Liver (tissue), 9 donors: Measurements from ENCODE around the gene EIF2AK3. TPM values are rescaled to one million over a fixed set of nuclear protein-coding genes. Genes with fewer than 3 reads are reported as not detected.

Experiments used
- DNase-seq: peaks from one replicate; pipeline ENCODE4 v3.0.0-alpha.2; 2017; ENCODE audit warnings: low spot score
- H3K27ac ChIP-seq, 2 donors: one replicate each; pipeline ENCODE4 v1.7.0; 2013; ENCODE audit warnings: inconsistent platforms in 2 of 2, low read length in 2 of 2, control low read depth in 1 of 2, low read depth in 1 of 2, mild to moderate bottlenecking in 1 of 2
- H3K27me3 ChIP-seq, 4 donors: one replicate each; pipeline versions ENCODE4 v1.6.1 to v1.7.0; 2013; ENCODE audit warnings: low read length in 3 of 4, inconsistent platforms in 1 of 4, mild to moderate bottlenecking in 1 of 4, moderate library complexity in 1 of 4; ENCODE audit not compliant: control insufficient read depth in 4 of 4, insufficient read depth in 4 of 4
- H3K36me3 ChIP-seq, 4 donors: one replicate each; pipeline versions ENCODE4 v1.6.1 to v1.7.0; 2013; ENCODE audit warnings: low read length in 3 of 4, mild to moderate bottlenecking in 3 of 4, low read depth in 1 of 4, moderate library complexity in 1 of 4; ENCODE audit not compliant: control insufficient read depth in 4 of 4, insufficient read depth in 3 of 4
- H3K4me1 ChIP-seq, 4 donors: one replicate each; pipeline versions ENCODE4 v1.6.1 to v1.7.0; 2013; ENCODE audit warnings: low read length in 3 of 4, mild to moderate bottlenecking in 3 of 4, moderate library complexity in 1 of 4; ENCODE audit not compliant: control insufficient read depth in 4 of 4, insufficient read depth in 4 of 4
- H3K4me3 ChIP-seq, 3 donors: one replicate each; pipeline versions ENCODE4 v1.6.1 to v1.7.0; 2013; ENCODE audit warnings: low read length in 3 of 3, control low read depth in 1 of 3, low read depth in 1 of 3, mild to moderate bottlenecking in 1 of 3
- H3K9ac ChIP-seq, 2 donors: one replicate each; pipeline ENCODE4 v1.7.0; 2013; ENCODE audit warnings: low read length in 2 of 2, mild to moderate bottlenecking in 2 of 2, moderate library complexity in 2 of 2, control low read depth in 1 of 2, low read depth in 1 of 2
- H3K9me3 ChIP-seq, 4 donors: one replicate each; pipeline versions ENCODE4 v1.6.1 to v1.7.0; 2013; ENCODE audit warnings: low read length in 3 of 4; ENCODE audit not compliant: control insufficient read depth in 4 of 4
- EGR1 ChIP-seq, 2 donors: IDR thresholded peaks; 2 replicates each; pipeline ENCODE4 v1.6.1; 2016 to 2018; ENCODE audit warnings: antibody characterized with exemption in 2 of 2, low read depth in 2 of 2
- FOXA1 ChIP-seq: IDR thresholded peaks from 2 replicates; pipeline ENCODE4 v1.6.1; 2016; ENCODE audit warnings: antibody characterized with exemption
- FOXA2 ChIP-seq: IDR thresholded peaks from 2 replicates; pipeline ENCODE4 v1.6.1; 2016; ENCODE audit warnings: antibody characterized with exemption
- GABPA ChIP-seq, 2 donors: IDR thresholded peaks in 1 of 2; conservative IDR thresholded peaks in 1 of 2; 2 replicates each; pipeline ENCODE4 v1.6.1; 2016; ENCODE audit warnings: antibody characterized with exemption in 2 of 2, mild to moderate bottlenecking in 1 of 2, moderate library complexity in 1 of 2
- HNF4A ChIP-seq, 2 donors: conservative IDR thresholded peaks; 2 replicates each; pipeline ENCODE4 v1.6.1; 2016; ENCODE audit warnings: antibody characterized with exemption in 2 of 2, mild to moderate bottlenecking in 2 of 2
- HNF4G ChIP-seq: IDR thresholded peaks from 2 replicates; pipeline ENCODE4 v1.6.1; 2016; ENCODE audit warnings: antibody characterized with exemption
- JUND ChIP-seq, 2 donors: IDR thresholded peaks; 2 replicates each; pipeline ENCODE4 v1.6.1; 2016; ENCODE audit warnings: antibody characterized with exemption in 2 of 2
- MAX ChIP-seq: IDR thresholded peaks from 2 replicates; pipeline ENCODE4 v1.6.1; 2016; ENCODE audit warnings: antibody characterized with exemption
- RAD21 ChIP-seq, 2 donors: IDR thresholded peaks; 2 replicates each; pipeline ENCODE4 v1.6.1; 2016; ENCODE audit warnings: antibody characterized with exemption in 2 of 2, mild to moderate bottlenecking in 2 of 2
- RXRA ChIP-seq, 2 donors: IDR thresholded peaks; 2 replicates each; pipeline ENCODE4 v1.6.1; 2017 to 2018; ENCODE audit warnings: antibody characterized with exemption in 2 of 2, mild to moderate bottlenecking in 1 of 2
- SP1 ChIP-seq: IDR thresholded peaks from 2 replicates; pipeline ENCODE4 v1.6.1; 2018; ENCODE audit warnings: antibody characterized with exemption, mild to moderate bottlenecking
- TAF1 ChIP-seq: conservative IDR thresholded peaks from 2 replicates; pipeline ENCODE4 v1.6.1; 2016; ENCODE audit warnings: antibody characterized with exemption, mild to moderate bottlenecking
- YY1 ChIP-seq: IDR thresholded peaks from 2 replicates; pipeline ENCODE4 v1.6.1; 2016; ENCODE audit warnings: antibody characterized with exemption, mild to moderate bottlenecking
- WGBS: extraction: QIAGEN DNeasy Blood & Tissue Kit; methylation state at CpG from one replicate; pipeline ENCODE4 v1.1.7; 2013; 5-methylcytosine and 5-hydroxymethylcytosine counted together
- polyA plus RNA-seq, 2 donors: library from polyadenylated mRNA; stranded (reverse) in 1 of 2; unstranded in 1 of 2; fragments of 200-250 nt in 1 of 2; fragments of >200 nt in 1 of 2; fragmentation: Nextera tagmentation in 1 of 2; extraction: Ambion mirVana in 1 of 2; gene quantifications; one replicate each; pipeline versions ENCODE4 v1.2.1 to v1.2.3, GENCODE V29; 2013 to 2015
- total RNA-seq, 2 donors: library from RNA; depleted of rRNA; stranded (reverse); fragments of >200 nt; gene quantifications; one replicate each; pipeline ENCODE4 v1.2.3, GENCODE V29; 2014
- TF ChIP-seq, protein P1 (sequence below): IDR thresholded peaks from 2 replicates; pipeline ENCODE4 v1.6.1; 2016; ENCODE audit warnings: antibody characterized with exemption, mild to moderate bottlenecking
- TF ChIP-seq, protein P2 (sequence below): fragments of 150-350 bp; IDR thresholded peaks from 2 replicates; pipeline ENCODE4 v1.5.1; 2017; ENCODE audit warnings: improper control_type of control experiment, low read depth, low read length; ENCODE audit not compliant: missing input control
- TF ChIP-seq, protein P3 (sequence below): IDR thresholded peaks from 2 replicates; pipeline ENCODE4 v1.6.1; 2016; ENCODE audit warnings: antibody characterized with exemption
- TF ChIP-seq, protein P4 (sequence below): IDR thresholded peaks from 2 replicates; pipeline ENCODE4 v1.6.1; 2016; ENCODE audit warnings: antibody characterized with exemption
- donor health status: healthy.
- donor health status: healthy.
- donor health status: healthy.
- donor health status: healthy.
- donor health status: healthy.

The EIF2AK3 gene
- total and polyA plus RNA-seq, 4 donors: 2.9 to 31.5 (median 9.2) TPM

GRCh38 chr2:88607416-88607815 lies 19.8 kb downstream of the EIF2AK3 start:
- Histone ChIP-seq H3K9ac (no peak overlapping the region), H3K4me1 (no peaks in the 10 kb centered on the region), H3K27ac (no peak overlapping the region), H3K36me3 (peaks cover 0 to 5% (median under 1%) of the 10 kb centered on the region in 4 donors), H3K4me3 (no peak overlapping the region), H3K27me3 (no peaks in the 10 kb centered on the region), H3K9me3 (no peaks in the 10 kb centered on the region)
- TF ChIP-seq FOXA1 (no peak), HNF4G (no peak), MAX (no peak), FOXA2 (no peak), RXRA (IDR thresholded peaks at IDR 0.05) (no peak), SP1 (no peak), JUND (IDR thresholded peaks at IDR 0.05) (no peak), GABPA (IDR thresholded peaks at IDR 0.05 in 1 of 2, conservative IDR thresholded peaks at IDR 0.05 in 1 of 2) (no peak), YY1 (no peak), TAF1 (no peak), EGR1 (IDR thresholded peaks at IDR 0.05; ENCODE audit: low read depth in 2 of 2) (no peak), HNF4A (conservative IDR thresholded peaks at IDR 0.05) (no peak), RAD21 (IDR thresholded peaks at IDR 0.05) (no peak)
- TF ChIP-seq, protein P1, sequence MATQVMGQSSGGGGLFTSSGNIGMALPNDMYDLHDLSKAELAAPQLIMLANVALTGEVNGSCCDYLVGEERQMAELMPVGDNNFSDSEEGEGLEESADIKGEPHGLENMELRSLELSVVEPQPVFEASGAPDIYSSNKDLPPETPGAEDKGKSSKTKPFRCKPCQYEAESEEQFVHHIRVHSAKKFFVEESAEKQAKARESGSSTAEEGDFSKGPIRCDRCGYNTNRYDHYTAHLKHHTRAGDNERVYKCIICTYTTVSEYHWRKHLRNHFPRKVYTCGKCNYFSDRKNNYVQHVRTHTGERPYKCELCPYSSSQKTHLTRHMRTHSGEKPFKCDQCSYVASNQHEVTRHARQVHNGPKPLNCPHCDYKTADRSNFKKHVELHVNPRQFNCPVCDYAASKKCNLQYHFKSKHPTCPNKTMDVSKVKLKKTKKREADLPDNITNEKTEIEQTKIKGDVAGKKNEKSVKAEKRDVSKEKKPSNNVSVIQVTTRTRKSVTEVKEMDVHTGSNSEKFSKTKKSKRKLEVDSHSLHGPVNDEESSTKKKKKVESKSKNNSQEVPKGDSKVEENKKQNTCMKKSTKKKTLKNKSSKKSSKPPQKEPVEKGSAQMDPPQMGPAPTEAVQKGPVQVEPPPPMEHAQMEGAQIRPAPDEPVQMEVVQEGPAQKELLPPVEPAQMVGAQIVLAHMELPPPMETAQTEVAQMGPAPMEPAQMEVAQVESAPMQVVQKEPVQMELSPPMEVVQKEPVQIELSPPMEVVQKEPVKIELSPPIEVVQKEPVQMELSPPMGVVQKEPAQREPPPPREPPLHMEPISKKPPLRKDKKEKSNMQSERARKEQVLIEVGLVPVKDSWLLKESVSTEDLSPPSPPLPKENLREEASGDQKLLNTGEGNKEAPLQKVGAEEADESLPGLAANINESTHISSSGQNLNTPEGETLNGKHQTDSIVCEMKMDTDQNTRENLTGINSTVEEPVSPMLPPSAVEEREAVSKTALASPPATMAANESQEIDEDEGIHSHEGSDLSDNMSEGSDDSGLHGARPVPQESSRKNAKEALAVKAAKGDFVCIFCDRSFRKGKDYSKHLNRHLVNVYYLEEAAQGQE: no peak
- TF ChIP-seq, protein P2, sequence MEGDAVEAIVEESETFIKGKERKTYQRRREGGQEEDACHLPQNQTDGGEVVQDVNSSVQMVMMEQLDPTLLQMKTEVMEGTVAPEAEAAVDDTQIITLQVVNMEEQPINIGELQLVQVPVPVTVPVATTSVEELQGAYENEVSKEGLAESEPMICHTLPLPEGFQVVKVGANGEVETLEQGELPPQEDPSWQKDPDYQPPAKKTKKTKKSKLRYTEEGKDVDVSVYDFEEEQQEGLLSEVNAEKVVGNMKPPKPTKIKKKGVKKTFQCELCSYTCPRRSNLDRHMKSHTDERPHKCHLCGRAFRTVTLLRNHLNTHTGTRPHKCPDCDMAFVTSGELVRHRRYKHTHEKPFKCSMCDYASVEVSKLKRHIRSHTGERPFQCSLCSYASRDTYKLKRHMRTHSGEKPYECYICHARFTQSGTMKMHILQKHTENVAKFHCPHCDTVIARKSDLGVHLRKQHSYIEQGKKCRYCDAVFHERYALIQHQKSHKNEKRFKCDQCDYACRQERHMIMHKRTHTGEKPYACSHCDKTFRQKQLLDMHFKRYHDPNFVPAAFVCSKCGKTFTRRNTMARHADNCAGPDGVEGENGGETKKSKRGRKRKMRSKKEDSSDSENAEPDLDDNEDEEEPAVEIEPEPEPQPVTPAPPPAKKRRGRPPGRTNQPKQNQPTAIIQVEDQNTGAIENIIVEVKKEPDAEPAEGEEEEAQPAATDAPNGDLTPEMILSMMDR: no peak
- TF ChIP-seq, protein P3, sequence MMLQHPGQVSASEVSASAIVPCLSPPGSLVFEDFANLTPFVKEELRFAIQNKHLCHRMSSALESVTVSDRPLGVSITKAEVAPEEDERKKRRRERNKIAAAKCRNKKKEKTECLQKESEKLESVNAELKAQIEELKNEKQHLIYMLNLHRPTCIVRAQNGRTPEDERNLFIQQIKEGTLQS: no peak
- TF ChIP-seq, protein P4, sequence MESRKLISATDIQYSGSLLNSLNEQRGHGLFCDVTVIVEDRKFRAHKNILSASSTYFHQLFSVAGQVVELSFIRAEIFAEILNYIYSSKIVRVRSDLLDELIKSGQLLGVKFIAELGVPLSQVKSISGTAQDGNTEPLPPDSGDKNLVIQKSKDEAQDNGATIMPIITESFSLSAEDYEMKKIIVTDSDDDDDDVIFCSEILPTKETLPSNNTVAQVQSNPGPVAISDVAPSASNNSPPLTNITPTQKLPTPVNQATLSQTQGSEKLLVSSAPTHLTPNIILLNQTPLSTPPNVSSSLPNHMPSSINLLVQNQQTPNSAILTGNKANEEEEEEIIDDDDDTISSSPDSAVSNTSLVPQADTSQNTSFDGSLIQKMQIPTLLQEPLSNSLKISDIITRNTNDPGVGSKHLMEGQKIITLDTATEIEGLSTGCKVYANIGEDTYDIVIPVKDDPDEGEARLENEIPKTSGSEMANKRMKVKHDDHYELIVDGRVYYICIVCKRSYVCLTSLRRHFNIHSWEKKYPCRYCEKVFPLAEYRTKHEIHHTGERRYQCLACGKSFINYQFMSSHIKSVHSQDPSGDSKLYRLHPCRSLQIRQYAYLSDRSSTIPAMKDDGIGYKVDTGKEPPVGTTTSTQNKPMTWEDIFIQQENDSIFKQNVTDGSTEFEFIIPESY: no peak
- DNase-seq: no peak
- 84% methylated on average over 2 of the region's 2 CpGs for WGBS
